GM08714 (cell line): ENCODE measurements around the gene TCF25.
A peak's percentile ranks its signal among the peaks of the same experiment; 100 is the strongest.

ENCODE experiments used
- H3K4me3 ChIP-seq: fragments of 200-500 bp; sonication (Bioruptor generic); 2 replicates; pipeline ENCODE4 v1.5.1; 2014; ENCODE audit warnings: mild to moderate bottlenecking, low read length, inconsistent platforms
- ZNF274 ChIP-seq: IDR thresholded peaks from 2 replicates; pipeline ENCODE4 v1.6.1; 2012; ENCODE audit warnings: mild to moderate bottlenecking, low read depth, low read length

The TCF25 gene

GRCh38 chr16:89938175-89938885 is 64.9 kb downstream of the TCF25 start:
- H3K4me3 ChIP-seq: no peak overlapping the region
- TF ChIP-seq ZNF274: no peak

- H3K4me3 ChIP-seq: no peak overlapping the region
- TF ChIP-seq ZNF274: no peak
Measured at GRCh38 chr16:89944773-89945172, 71.4 kb downstream of the TCF25 start.

GRCh38 chr16:89945654-89946053 is 72.3 kb downstream of the TCF25 start:
- TF ChIP-seq ZNF274: no peak
- no peak overlapping the region for H3K4me3 ChIP-seq

- H3K4me3 ChIP-seq: no peak overlapping the region
Measured at GRCh38 chr16:89946515-89946914, 73.1 kb downstream of the TCF25 start.

GRCh38 chr16:89949121-89949742 is 75.8 kb downstream of the TCF25 start:
- peak overlapping the region; percentile 70 for H3K4me3 ChIP-seq
- no peak for TF ChIP-seq ZNF274

More at GRCh38 chr16:89946515-89946914, 73.1 kb downstream of the TCF25 start:
- no peak for TF ChIP-seq ZNF274

GRCh38 chr16:89949756-89950155 is 76.4 kb downstream of the TCF25 start:
- no peak for TF ChIP-seq ZNF274
- H3K4me3 ChIP-seq: peak overlapping the region; percentile 70; the same call in 1 of the 2 replicates

- no peak for TF ChIP-seq ZNF274
- no peak overlapping the region for H3K4me3 ChIP-seq
Measured at GRCh38 chr16:89951509-89951908, 78.1 kb downstream of the TCF25 start.

- no peak for TF ChIP-seq ZNF274
- no peak overlapping the region for H3K4me3 ChIP-seq
Measured at GRCh38 chr16:89952049-89952448, 78.7 kb downstream of the TCF25 start.

- no peak for TF ChIP-seq ZNF274
- no peak overlapping the region for H3K4me3 ChIP-seq
Measured at GRCh38 chr16:89952551-89952950, 79.2 kb downstream of the TCF25 start.

- H3K4me3 ChIP-seq: no peak overlapping the region; the same call in 1 of the 2 replicates
- no peak for TF ChIP-seq ZNF274
Measured at GRCh38 chr16:89953671-89954406, 80.4 kb downstream of the TCF25 start.

- no peak overlapping the region for H3K4me3 ChIP-seq
- TF ChIP-seq ZNF274: no peak
Measured at GRCh38 chr16:89954462-89954861, 81.1 kb downstream of the TCF25 start.

- TF ChIP-seq ZNF274: no peak
- H3K4me3 ChIP-seq: no peak overlapping the region
Measured at GRCh38 chr16:89955001-89955685, 81.8 kb downstream of the TCF25 start.

GRCh38 chr16:89956505-89957215 is 83.3 kb downstream of the TCF25 start:
- no peak overlapping the region for H3K4me3 ChIP-seq
- no peak for TF ChIP-seq ZNF274
